Measurements from ENCODE around the gene TLCD4.

GRCh38 chr1:95080879-95081278 lies 36.3 kb upstream of the TLCD4 start:
- TF ChIP-seq CTCF (conservative IDR thresholded peaks at IDR 0.05 in 1 of 2, IDR thresholded peaks at IDR 0.05 in 1 of 2; ENCODE audit: extremely low read depth in 1 of 2, insufficient read depth in 1 of 2, low read depth in 1 of 2, low read length in 2 of 2) (no peak), EZH2 (IDR thresholded peaks at IDR 0.05; ENCODE audit: borderline replicate concordance, low read length) (no peak)
